ENCODE results near the gene B4GALNT4. TPM values are rescaled to one million over a fixed set of nuclear protein-coding genes. Genes with fewer than 3 reads are reported as not detected.

The B4GALNT4 gene
- total RNA-seq, 1 donor from 2014 or later, result 31.6 TPM

DNA sequence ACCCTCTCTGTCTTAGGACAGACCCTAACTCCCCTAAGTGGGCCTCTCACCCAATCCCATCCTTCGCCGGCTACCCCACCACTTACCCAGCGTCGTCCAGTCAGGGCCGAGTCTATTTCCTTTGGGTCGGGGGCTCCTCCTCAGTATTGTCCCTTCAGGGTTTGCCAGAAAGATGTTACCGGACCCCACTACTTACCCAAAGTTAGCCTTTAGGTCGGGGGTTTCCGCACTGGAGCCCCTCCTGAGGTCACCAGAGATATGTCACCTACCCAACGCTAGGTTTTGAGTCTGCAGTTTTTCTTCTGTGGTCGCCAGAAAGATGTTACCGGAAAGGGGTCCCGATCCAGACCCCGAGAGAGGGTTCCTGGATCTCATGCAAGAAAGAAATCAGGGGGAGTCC, 17.9 kb upstream of the B4GALNT4 start:
- H3K27me3 ChIP-seq (ENCODE audit: control insufficient read depth, insufficient read depth, low read length), result no peaks in the 10 kb centered on the region
- no peak for DNase-seq (ENCODE audit: low read depth)
- no peaks in the 10 kb centered on the region for H3K36me3 ChIP-seq (ENCODE audit: control insufficient read depth, insufficient read depth, low read length)
- TF ChIP-seq, protein P1, sequence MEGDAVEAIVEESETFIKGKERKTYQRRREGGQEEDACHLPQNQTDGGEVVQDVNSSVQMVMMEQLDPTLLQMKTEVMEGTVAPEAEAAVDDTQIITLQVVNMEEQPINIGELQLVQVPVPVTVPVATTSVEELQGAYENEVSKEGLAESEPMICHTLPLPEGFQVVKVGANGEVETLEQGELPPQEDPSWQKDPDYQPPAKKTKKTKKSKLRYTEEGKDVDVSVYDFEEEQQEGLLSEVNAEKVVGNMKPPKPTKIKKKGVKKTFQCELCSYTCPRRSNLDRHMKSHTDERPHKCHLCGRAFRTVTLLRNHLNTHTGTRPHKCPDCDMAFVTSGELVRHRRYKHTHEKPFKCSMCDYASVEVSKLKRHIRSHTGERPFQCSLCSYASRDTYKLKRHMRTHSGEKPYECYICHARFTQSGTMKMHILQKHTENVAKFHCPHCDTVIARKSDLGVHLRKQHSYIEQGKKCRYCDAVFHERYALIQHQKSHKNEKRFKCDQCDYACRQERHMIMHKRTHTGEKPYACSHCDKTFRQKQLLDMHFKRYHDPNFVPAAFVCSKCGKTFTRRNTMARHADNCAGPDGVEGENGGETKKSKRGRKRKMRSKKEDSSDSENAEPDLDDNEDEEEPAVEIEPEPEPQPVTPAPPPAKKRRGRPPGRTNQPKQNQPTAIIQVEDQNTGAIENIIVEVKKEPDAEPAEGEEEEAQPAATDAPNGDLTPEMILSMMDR (IDR thresholded peaks at IDR 0.05; ENCODE audit: insufficient read depth, low read length, poor library complexity, severe bottlenecking), result no peak
- no peak overlapping the region for H3K4me3 ChIP-seq (ENCODE audit: low read depth, low read length)

DNA sequence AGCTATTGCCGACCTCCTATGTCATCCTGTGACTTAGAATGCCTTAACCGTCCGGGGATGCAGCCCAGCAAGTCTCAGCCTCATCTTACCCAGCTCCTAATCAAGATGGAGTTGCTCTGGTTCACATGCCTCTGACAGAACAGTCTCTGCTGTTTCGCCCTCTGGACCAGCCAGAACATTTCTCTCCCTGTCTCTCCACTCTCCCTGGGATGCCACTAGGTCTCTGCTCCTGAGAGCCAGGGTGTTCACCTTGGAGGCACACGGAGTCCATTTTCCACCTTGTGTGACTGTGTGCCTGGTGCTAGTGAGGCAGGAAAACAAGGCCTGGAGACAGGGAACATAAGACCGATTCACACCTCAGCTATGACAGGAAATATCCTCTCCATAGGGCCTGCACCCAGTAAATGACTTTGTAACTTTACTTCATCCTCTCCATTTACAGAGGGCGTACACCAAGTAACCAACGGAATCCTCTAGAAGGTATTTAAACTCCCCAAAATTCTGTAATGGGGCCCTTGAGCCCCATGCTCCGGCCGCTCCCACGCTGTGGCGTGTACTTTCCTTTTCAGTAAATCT, 16.8 kb upstream of the B4GALNT4 start:
- no peak for DNase-seq (ENCODE audit: low read depth)
- H3K36me3 ChIP-seq (ENCODE audit: control insufficient read depth, insufficient read depth, low read length), result no peaks in the 10 kb centered on the region
- no peak overlapping the region for H3K4me3 ChIP-seq (ENCODE audit: low read depth, low read length)
- H3K27me3 ChIP-seq (ENCODE audit: control insufficient read depth, insufficient read depth, low read length), result no peaks in the 10 kb centered on the region
- TF ChIP-seq, protein P1 (IDR thresholded peaks at IDR 0.05; ENCODE audit: insufficient read depth, low read length, poor library complexity, severe bottlenecking), result no peak

DNA sequence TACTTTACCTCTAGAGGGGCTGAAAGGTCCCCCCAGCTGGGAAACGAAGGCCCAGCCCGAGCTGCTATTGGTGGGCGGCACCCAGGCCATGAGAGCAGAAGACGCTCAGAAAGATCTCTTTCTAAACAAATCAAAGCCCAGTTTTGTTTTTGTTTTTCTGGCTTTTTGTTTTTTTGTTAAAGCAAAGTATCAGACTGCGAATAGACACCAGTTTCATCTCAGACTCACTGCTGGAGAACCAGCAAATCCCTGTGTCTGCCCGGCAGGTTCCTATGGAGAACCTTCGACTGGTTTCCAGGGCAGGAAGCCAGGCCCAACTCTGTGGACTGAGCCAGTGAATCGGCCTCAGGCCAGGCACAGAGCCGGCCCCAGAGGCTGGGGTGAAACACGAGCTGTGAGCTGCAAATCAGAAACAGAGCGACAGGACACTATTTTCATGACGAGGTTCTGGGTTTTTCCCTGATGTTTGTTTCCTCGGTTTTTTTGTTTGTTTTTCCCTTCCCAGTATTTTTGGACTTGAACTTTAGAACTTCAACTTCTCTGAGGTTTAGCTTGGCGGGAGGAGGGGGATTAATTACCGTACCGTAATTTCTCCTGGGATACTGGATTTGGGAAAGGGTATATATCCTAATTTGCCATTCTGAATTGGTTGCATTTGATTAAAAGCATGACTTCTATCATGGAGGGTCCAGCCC, 16.0 kb upstream of the B4GALNT4 start:
- Histone ChIP-seq H3K36me3 (ENCODE audit: control insufficient read depth, insufficient read depth, low read length) (no peaks in the 10 kb centered on the region), H3K4me3 (ENCODE audit: low read depth, low read length) (no peak overlapping the region), H3K27me3 (ENCODE audit: control insufficient read depth, insufficient read depth, low read length) (no peaks in the 10 kb centered on the region)
- TF ChIP-seq, protein P1 (IDR thresholded peaks at IDR 0.05; ENCODE audit: insufficient read depth, low read length, poor library complexity, severe bottlenecking), result no peak
- no peak for DNase-seq (ENCODE audit: low read depth)

DNA sequence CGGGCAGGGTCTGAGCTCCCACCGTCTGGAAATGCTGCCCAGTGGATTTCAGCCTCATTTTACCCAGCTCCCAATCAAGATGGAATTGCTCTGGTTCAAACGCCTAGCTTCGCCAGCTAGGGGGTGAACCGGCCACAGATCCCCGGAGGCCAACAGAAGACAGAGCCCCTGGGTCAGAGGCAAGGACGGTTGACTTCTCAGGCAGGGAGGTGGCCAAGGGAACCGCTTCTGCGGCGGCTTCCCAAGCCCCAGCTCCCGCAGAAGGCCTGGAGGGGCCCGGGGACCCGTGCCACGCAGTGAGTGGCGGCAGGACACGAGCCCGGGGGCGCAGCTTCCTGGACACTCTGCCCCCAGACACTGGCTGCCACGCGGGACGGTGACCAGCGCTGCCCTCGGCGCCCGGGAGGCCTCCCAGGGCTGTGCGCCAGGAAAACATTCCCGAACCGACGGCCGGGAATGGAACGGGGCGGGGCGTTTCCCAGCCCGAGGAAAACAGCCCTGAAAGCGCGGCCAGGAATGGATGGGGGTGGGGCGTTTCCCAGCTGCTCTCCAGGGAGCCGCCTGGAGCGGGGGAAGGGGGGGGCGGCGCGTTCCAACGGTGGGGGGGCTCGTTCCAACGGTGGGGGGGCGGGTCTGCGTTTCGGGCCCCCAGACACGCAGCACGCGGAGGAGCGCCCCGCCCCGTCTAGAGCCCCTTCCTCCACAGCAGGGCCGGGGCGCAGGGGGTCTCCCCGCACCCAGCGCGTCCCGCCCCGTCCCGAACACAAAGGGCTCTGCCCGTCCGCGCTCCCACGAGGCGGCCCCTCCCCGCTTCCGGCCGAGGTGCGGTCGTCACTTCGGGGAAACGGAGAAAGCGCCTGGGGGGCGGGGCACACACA, 13.5 kb upstream of the B4GALNT4 start:
- H3K36me3 ChIP-seq (ENCODE audit: control insufficient read depth, insufficient read depth, low read length), result no peaks in the 10 kb centered on the region
- peak overlapping the region; percentile 23 for H3K4me3 ChIP-seq (ENCODE audit: low read depth, low read length)
- DNase-seq (ENCODE audit: low read depth), result peak; percentile 61
- TF ChIP-seq, protein P1 (IDR thresholded peaks at IDR 0.05; ENCODE audit: insufficient read depth, low read length, poor library complexity, severe bottlenecking), result no peak
- H3K27me3 ChIP-seq (ENCODE audit: control insufficient read depth, insufficient read depth, low read length), result no peaks in the 10 kb centered on the region

DNA sequence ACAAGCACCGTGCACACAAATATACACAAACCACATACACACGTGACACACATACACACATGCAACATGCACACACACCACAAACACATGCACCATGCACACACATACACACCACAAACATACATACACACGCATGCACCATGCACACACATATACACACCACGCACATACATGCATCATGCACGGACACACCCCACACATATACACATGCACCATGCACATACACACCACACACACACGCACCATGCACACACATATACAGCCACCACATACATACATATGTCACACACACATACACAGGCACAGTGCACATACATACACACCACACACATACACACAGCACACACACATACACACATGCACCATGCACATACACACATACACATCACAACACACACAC, 12.7 kb upstream of the B4GALNT4 start:
- no peak for DNase-seq (ENCODE audit: low read depth)
- no peak overlapping the region for H3K4me3 ChIP-seq (ENCODE audit: low read depth, low read length)
- H3K27me3 ChIP-seq (ENCODE audit: control insufficient read depth, insufficient read depth, low read length), result no peaks in the 10 kb centered on the region
- no peaks in the 10 kb centered on the region for H3K36me3 ChIP-seq (ENCODE audit: control insufficient read depth, insufficient read depth, low read length)
- TF ChIP-seq, protein P1 (IDR thresholded peaks at IDR 0.05; ENCODE audit: insufficient read depth, low read length, poor library complexity, severe bottlenecking), result no peak
